Sigmoid colon (tissue), 7 donors: ENCODE measurements around the gene TPBGL. TPM values are rescaled to one million over a fixed set of nuclear protein-coding genes. Genes with fewer than 3 reads are reported as not detected.

ENCODE experiments used
- DNase-seq: peaks from one replicate; pipeline ENCODE4 v3.0.0-alpha.2; 2019
- H3K27ac ChIP-seq, 4 donors: fragments of 200-600 bp; sonication (generic); one replicate each; pipeline ENCODE4 v1.5.1; 2016 to 2019; ENCODE audit warnings: mild to moderate bottlenecking in 1 of 4
- H3K27me3 ChIP-seq, 3 donors: fragments of 200-600 bp; sonication (generic); one replicate each; pipeline ENCODE4 v1.5.1; 2019; ENCODE audit warnings: mild to moderate bottlenecking in 1 of 3
- H3K36me3 ChIP-seq, 4 donors: fragments of 200-600 bp; sonication (generic); one replicate each; pipeline ENCODE4 v1.5.1; 2016 to 2019
- H3K4me1 ChIP-seq, 4 donors: fragments of 200-600 bp; sonication (generic); one replicate each; pipeline ENCODE4 v1.5.1; 2017 to 2019
- H3K4me3 ChIP-seq, 4 donors: fragments of 200-600 bp; sonication (generic); one replicate each; pipeline ENCODE4 v1.5.1; 2017 to 2019; ENCODE audit warnings: mild to moderate bottlenecking in 2 of 4, moderate library complexity in 1 of 4
- H3K9me3 ChIP-seq, 4 donors: fragments of 200-600 bp in 3 of 4; sonication (generic) in 3 of 4; one replicate each; pipeline versions ENCODE4 v1.5.1 to v1.6.1; 2013 to 2019
- CTCF ChIP-seq, 4 experiments: fragments of 450-650 bp in 3 of 4; fragments of 200-600 bp in 1 of 4; IDR thresholded peaks; one replicate each; pipeline ENCODE4 v1.5.1; 2016 to 2019; ENCODE audit warnings: antibody characterized with exemption in 4 of 4, mild to moderate bottlenecking in 3 of 4, moderate library complexity in 2 of 4
- EP300 ChIP-seq, 4 donors: sonication (generic); formaldehyde crosslinking; IDR thresholded peaks; one replicate each; pipeline ENCODE4 v1.6.1; 2017; ENCODE audit warnings: antibody characterized with exemption in 4 of 4
- POLR2A ChIP-seq, 2 donors: fragments of 450-650 bp; IDR thresholded peaks; one replicate each; pipeline ENCODE4 v1.6.1; 2016; ENCODE audit warnings: antibody characterized with exemption in 2 of 2, mild to moderate bottlenecking in 2 of 2, moderate library complexity in 2 of 2
- POLR2AphosphoS5 ChIP-seq, 4 donors: sonication (generic); formaldehyde crosslinking; IDR thresholded peaks; one replicate each; pipeline ENCODE4 v1.6.1; 2017; ENCODE audit warnings: antibody characterized with exemption in 4 of 4
- WGBS, 2 donors: extraction: QIAGEN DNeasy Blood & Tissue Kit; methylation state at CpG; one replicate each; pipeline ENCODE4 v1.1.7; 2013; 5-methylcytosine and 5-hydroxymethylcytosine counted together
- intact Hi-C: fragments of 100-400 bp; cut with DNase I; formaldehyde crosslinking; loops from one replicate; pipeline ENCODE4 v1.15.1; 2023
- polyA plus RNA-seq, 3 donors: library from polyadenylated mRNA; stranded (reverse); fragments of 200-250 nt; gene quantifications; one replicate each; pipeline ENCODE4 v1.2.3, GENCODE V29; 2013
- total RNA-seq, 4 donors: library from RNA; depleted of rRNA; stranded (reverse); fragments of >200 nt; gene quantifications; one replicate each; pipeline ENCODE4 v1.1.0, GENCODE V29; 2016
- donor health status: healthy with polysubstance abuse.
- donor health status: Bipolar disorder and iron deficiency.
- donor health status: healthy.

The TPBGL gene
- total and polyA plus RNA-seq, 7 donors = 0.28 to 0.68 (median 0.34) TPM; not detected in 3

- 15 to 30% methylated on average over 9 of the region's 9 CpGs for WGBS, 2 donors
- Histone ChIP-seq H3K36me3 (no peaks in the 10 kb centered on the region), H3K27ac (no peak overlapping the region), H3K27me3 (no peaks in the 10 kb centered on the region), H3K4me1 (no peaks in the 10 kb centered on the region), H3K4me3 (no peak overlapping the region), H3K9me3 (no peaks in the 10 kb centered on the region)
- intact Hi-C loops = loop anchor here (2.0 kb wide), 1 partner anchor 64 kb away; no protein-coding TSS in a partner anchor
- TF ChIP-seq CTCF (IDR thresholded peaks at IDR 0.05) = peak; percentile 25 to 72 (median 66)
- TF ChIP-seq POLR2AphosphoS5 (IDR thresholded peaks at IDR 0.05) = no peak
- peak; percentile 87 for DNase-seq
These were observed 35.6 kb upstream of the TPBGL start for GRCh38 chr11:75204685-75205563.

GRCh38 chr11:75205564-75206020, 35.0 kb upstream of the TPBGL start:
- Histone ChIP-seq H3K4me3 (no peak overlapping the region), H3K4me1 (no peaks in the 10 kb centered on the region), H3K27ac (no peak overlapping the region), H3K27me3 (no peaks in the 10 kb centered on the region), H3K9me3 (no peaks in the 10 kb centered on the region), H3K36me3 (no peaks in the 10 kb centered on the region)
- TF ChIP-seq EP300 (IDR thresholded peaks at IDR 0.05) = no peak
- TF ChIP-seq POLR2AphosphoS5 (IDR thresholded peaks at IDR 0.05) = no peak
- TF ChIP-seq POLR2A (IDR thresholded peaks at IDR 0.05) = no peak
- TF ChIP-seq CTCF (IDR thresholded peaks at IDR 0.05) = no peak
- peak; percentile 21 for DNase-seq
- intact Hi-C loops = loop anchor here (2.0 kb wide), 1 partner anchor 65 kb away; no protein-coding TSS in a partner anchor
- WGBS, 2 donors = 40 to 65% methylated on average over 5 of the region's 5 CpGs

GRCh38 chr11:75208446-75208845, 32.1 kb upstream of the TPBGL start:
- no peaks in the 10 kb centered on the region for H3K27me3 ChIP-seq
- intact Hi-C loops = no loop called here
- no peak overlapping the region for H3K27ac ChIP-seq
- no peaks in the 10 kb centered on the region for H3K36me3 ChIP-seq
- no peaks in the 10 kb centered on the region for H3K4me1 ChIP-seq
- TF ChIP-seq CTCF (IDR thresholded peaks at IDR 0.05) (no peak), POLR2AphosphoS5 (IDR thresholded peaks at IDR 0.05) (no peak), EP300 (IDR thresholded peaks at IDR 0.05) (no peak), POLR2A (IDR thresholded peaks at IDR 0.05) (no peak)
- WGBS, 2 donors = 26 to 33% methylated on average over 2 of the region's 2 CpGs
- no peak for DNase-seq
- H3K9me3 ChIP-seq = no peaks in the 10 kb centered on the region
- H3K4me3 ChIP-seq = no peak overlapping the region

- DNase-seq = no peak
- Histone ChIP-seq H3K9me3 (no peaks in the 10 kb centered on the region), H3K27me3 (peaks cover 0 to 4% (median 0%) of the 10 kb centered on the region in 3 donors), H3K4me3 (no peak overlapping the region), H3K36me3 (no peaks in the 10 kb centered on the region), H3K27ac (no peak overlapping the region), H3K4me1 (no peaks in the 10 kb centered on the region)
- no peak for TF ChIP-seq EP300 (IDR thresholded peaks at IDR 0.05)
- TF ChIP-seq CTCF (IDR thresholded peaks at IDR 0.05) = no peak
- TF ChIP-seq POLR2AphosphoS5 (IDR thresholded peaks at IDR 0.05) = no peak
- no peak for TF ChIP-seq POLR2A (IDR thresholded peaks at IDR 0.05)
- intact Hi-C loops = no loop called here
- 51 to 76% methylated on average over 5 of the region's 5 CpGs for WGBS, 2 donors
These were observed 28.2 kb upstream of the TPBGL start for GRCh38 chr11:75212411-75212810.
